Measurements from ENCODE around the gene GPX2.

DNA sequence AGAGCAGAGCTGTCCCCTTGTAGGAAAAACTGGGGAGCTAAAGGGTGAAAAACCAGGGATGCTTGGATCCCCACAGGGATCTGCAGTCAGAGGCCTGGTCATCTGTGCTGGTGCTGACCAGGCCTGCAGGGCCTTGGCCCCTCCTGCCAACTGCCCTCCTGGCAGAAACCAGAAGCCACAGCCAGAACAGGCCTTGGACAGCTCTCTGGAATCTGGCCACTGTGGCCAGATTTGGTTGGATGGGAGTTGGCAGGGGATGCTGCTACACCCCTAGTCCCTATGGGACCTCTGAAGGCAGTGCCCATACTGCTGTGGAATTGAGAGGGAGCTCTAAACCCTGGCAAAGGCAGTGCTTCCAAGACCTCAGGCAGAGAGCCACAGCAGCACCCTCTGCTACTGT, 9.2 kb upstream of the GPX2 start:
- TF ChIP-seq, protein P1, sequence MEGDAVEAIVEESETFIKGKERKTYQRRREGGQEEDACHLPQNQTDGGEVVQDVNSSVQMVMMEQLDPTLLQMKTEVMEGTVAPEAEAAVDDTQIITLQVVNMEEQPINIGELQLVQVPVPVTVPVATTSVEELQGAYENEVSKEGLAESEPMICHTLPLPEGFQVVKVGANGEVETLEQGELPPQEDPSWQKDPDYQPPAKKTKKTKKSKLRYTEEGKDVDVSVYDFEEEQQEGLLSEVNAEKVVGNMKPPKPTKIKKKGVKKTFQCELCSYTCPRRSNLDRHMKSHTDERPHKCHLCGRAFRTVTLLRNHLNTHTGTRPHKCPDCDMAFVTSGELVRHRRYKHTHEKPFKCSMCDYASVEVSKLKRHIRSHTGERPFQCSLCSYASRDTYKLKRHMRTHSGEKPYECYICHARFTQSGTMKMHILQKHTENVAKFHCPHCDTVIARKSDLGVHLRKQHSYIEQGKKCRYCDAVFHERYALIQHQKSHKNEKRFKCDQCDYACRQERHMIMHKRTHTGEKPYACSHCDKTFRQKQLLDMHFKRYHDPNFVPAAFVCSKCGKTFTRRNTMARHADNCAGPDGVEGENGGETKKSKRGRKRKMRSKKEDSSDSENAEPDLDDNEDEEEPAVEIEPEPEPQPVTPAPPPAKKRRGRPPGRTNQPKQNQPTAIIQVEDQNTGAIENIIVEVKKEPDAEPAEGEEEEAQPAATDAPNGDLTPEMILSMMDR (IDR thresholded peaks at IDR 0.05): no peak
- no peak for TF ChIP-seq POLR2A (IDR thresholded peaks at IDR 0.05)
